CD4-positive, alpha-beta T cell treated with Interleukin-6 for 4 hours (primary cell): ENCODE data around the gene BFSP2.

Experiments used
- DNase-seq: peaks from one replicate; pipeline ENCODE4 v3.0.0-alpha.2; 2020; ENCODE audit warnings: mixed read lengths

Gene BFSP2

GRCh38 chr3:133400006-133400515 lies at the start of gene BFSP2:
TSS of gene BFSP2 (plus strand) at chr3:133400056. CDS start at chr3:133400084, 28 bp downstream.
- no peak for DNase-seq

- DNase-seq, result no peak
Measured at GRCh38 chr3:133354721-133355120, 45.1 kb upstream of the BFSP2 start.

GRCh38 chr3:133360476-133360875 lies 39.4 kb upstream of the BFSP2 start:
- DNase-seq, result no peak

GRCh38 chr3:133361011-133361410 lies 38.8 kb upstream of the BFSP2 start:
- no peak for DNase-seq

- DNase-seq, result no peak
Measured at GRCh38 chr3:133361435-133361834, 38.4 kb upstream of the BFSP2 start.

- no peak for DNase-seq
Measured at GRCh38 chr3:133362539-133362938, 37.3 kb upstream of the BFSP2 start.

- DNase-seq, result no peak
Measured at GRCh38 chr3:133364704-133365103, 35.2 kb upstream of the BFSP2 start.

GRCh38 chr3:133366921-133367320 lies 32.9 kb upstream of the BFSP2 start:
- no peak for DNase-seq

- DNase-seq, result no peak
Measured at GRCh38 chr3:133367403-133367802, 32.5 kb upstream of the BFSP2 start.

GRCh38 chr3:133367956-133368355 lies 31.9 kb upstream of the BFSP2 start:
- DNase-seq, result no peak

GRCh38 chr3:133368371-133369067 lies 31.3 kb upstream of the BFSP2 start:
- DNase-seq, result no peak

GRCh38 chr3:133369068-133369440 lies 30.8 kb upstream of the BFSP2 start:
- no peak for DNase-seq

- no peak for DNase-seq
Measured at GRCh38 chr3:133371181-133371580, 28.7 kb upstream of the BFSP2 start.

GRCh38 chr3:133371676-133372075 lies 28.2 kb upstream of the BFSP2 start:
- DNase-seq, result no peak

- DNase-seq, result no peak
Measured at GRCh38 chr3:133374708-133375402, 25.0 kb upstream of the BFSP2 start.

- DNase-seq, result no peak
Measured at GRCh38 chr3:133375403-133375745, 24.5 kb upstream of the BFSP2 start.

GRCh38 chr3:133376810-133377209 lies 23.0 kb upstream of the BFSP2 start:
- DNase-seq, result no peak

GRCh38 chr3:133377396-133377795 lies 22.5 kb upstream of the BFSP2 start:
- no peak for DNase-seq

- DNase-seq, result no peak
Measured at GRCh38 chr3:133379926-133380325, 19.9 kb upstream of the BFSP2 start.

GRCh38 chr3:133380481-133381225 lies 19.2 kb upstream of the BFSP2 start:
- no peak for DNase-seq

GRCh38 chr3:133381346-133382109 lies 18.3 kb upstream of the BFSP2 start:
- DNase-seq, result no peak

- DNase-seq, result no peak
Measured at GRCh38 chr3:133383175-133383574, 16.7 kb upstream of the BFSP2 start.

GRCh38 chr3:133383741-133384140 lies 16.1 kb upstream of the BFSP2 start:
- no peak for DNase-seq
